GM19452 (cell line): Measurements from ENCODE around the gene KCNJ16.

Experiments used
- ATAC-seq: cut with Tn5 transposase; IDR thresholded peaks from one replicate; pipeline ENCODE4 v1.9.1; 2021; ENCODE audit not compliant: unreplicated experiment

The KCNJ16 gene

DNA sequence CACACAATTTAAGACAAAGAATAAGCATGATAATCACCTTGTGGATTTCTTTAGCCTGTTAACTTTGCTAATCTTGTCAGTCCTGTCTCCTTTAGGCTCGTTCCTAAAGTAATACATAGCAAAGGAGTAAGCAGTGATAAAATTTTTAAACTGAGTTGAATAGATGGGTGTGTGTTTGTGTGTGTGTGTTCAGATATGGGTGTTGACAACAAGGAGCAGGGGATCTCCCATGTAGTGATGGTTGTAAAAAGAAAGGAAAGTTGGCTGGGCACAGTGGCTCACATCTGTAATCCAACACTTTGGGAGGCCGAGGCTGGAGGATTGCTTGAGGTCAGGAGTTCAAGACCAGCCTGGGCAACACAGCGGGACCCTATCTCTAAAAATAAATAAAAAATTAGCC lies 49.7 kb downstream of the KCNJ16 start:
- no peak for ATAC-seq

DNA sequence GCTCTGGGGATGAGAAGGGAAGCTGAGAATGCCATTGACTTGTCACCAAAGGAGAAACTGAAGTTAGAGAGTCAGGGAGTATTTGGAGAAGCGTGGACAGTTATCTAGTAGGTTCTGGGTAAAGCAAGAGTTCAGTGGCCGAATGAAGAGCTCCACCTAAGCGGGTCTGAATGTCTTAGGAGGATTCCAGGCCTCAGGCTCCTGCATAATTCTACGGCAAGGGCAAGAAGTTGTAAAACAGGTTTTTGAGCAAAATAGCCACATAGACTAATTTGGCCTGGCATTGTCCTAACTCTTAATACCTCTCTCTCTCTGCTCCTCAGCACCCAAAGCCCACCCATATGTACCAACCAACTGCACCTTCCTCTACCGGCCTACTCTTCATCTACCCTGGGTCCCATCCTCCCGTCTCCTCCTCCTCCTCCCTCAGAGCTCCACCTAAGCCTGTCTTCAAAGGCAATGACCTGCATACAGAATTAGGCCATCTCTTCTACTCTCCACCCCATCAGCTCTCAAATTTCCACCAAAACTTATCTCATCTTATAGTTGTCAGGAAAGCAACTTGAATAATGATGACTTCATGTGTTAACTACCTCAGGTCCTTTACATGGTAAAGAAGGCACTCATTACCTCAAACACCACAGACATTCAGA lies 52.3 kb downstream of the KCNJ16 start:
- no peak for ATAC-seq

DNA sequence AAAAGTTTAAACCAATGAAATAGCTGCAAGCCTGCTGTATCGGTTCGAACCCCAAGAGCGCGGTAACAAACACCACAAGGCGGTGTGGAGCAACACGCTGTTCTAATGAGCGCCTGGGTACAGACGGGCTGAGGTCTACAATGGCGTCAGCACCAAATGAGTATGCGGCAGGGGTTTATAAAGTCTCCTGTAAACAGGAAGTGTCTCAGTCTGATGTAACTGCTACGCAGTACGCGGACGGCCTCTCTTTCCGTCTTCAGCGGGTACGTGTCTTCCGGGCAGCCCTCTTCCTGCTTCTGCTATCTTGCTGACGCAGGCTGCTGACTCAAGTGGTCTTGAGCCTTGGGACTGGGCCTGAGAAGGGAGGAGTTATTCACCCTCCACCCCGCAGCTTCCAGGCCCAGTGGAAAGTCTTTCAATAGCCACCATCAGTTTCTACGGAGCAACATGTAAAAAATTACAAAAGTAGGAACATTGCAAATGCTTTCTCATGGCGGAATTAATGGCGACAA lies 53.8 kb downstream of the KCNJ16 start:
- no peak for ATAC-seq

DNA sequence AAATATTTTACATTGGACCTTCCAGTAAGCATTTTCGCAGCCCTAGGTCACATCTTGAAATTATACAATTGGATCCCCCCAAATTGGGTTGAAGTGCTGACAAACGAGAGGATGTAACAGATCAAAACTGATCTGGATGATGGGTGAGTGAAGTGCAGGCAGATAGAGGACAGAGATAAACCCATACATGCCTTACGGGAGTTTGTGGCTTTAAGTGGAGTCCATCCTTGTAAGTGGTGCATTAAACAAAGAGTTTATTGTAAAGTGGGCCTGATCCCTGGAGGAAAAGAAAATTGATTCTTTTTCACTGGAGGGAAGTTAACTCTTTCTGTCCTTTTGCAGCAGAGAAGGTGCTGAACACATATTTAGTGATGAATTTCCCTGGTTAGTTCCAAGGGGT lies 55.3 kb downstream of the KCNJ16 start:
- no peak for ATAC-seq

DNA sequence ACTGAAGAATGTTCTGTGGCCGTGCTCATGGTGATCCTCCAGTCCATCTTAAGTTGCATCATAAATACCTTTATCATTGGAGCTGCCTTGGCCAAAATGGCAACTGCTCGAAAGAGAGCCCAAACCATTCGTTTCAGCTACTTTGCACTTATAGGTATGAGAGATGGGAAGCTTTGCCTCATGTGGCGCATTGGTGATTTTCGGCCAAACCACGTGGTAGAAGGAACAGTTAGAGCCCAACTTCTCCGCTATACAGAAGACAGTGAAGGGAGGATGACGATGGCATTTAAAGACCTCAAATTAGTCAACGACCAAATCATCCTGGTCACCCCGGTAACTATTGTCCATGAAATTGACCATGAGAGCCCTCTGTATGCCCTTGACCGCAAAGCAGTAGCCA lies 57.5 kb downstream of the KCNJ16 start:
- ATAC-seq = no peak

DNA sequence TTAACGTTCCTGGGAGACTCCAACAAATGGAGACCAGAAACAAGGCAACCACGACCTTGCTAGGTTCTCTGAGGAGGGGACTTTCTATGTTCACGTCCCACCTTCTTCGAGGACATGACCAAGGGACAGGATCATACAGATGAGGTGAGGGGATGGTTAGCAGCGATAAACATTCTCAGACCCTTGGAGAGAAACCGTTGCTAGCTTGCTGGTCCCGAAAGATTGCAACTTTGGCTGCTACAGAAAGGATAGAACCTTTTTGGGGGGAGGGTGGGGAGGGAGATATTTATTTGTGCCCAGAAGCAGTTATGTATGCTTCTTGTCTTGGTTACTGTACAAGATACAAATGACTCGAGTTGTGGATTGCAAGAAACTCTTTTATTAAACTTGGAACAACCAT lies 59.0 kb downstream of the KCNJ16 start:
- no peak for ATAC-seq

DNA sequence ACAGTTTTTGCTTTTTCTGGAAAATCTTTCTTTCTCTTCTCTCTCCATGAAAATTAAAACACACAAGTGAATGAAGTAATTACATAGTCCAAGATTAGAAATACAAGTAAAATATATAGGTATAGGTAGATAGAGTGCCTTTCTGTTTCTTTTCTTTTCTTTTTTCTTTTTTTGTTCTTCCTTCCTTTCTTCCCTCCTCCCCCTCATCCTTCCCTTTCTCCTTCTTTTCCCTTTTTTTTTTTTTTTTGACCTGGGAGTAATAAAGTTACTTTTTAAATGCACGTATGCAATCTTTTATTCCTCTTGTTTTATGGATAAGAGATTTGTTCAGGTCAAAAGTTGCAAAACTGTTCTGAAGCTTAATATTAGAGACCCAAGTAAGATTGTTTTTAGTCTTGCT lies 59.8 kb downstream of the KCNJ16 start:
- no peak for ATAC-seq

DNA sequence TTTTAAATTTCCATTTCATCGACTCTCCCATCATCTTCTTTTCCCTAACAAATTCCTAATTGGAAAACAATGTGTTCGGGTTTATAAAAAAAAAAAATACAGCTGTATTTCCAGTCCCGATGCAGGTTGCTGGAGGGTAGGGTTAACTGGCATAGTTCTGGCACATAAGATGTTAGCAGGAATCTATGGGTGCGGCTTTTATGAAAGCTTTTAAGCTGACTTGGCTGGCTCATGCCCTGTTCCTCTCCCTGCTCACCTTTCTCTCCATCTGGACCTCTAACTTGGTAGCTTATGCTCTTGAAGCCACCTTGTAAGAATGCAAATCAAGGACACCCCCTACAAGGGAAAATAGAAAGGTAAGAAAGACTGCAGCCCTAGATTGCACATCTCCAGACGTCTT lies 61.1 kb downstream of the KCNJ16 start:
- ATAC-seq = no peak

DNA sequence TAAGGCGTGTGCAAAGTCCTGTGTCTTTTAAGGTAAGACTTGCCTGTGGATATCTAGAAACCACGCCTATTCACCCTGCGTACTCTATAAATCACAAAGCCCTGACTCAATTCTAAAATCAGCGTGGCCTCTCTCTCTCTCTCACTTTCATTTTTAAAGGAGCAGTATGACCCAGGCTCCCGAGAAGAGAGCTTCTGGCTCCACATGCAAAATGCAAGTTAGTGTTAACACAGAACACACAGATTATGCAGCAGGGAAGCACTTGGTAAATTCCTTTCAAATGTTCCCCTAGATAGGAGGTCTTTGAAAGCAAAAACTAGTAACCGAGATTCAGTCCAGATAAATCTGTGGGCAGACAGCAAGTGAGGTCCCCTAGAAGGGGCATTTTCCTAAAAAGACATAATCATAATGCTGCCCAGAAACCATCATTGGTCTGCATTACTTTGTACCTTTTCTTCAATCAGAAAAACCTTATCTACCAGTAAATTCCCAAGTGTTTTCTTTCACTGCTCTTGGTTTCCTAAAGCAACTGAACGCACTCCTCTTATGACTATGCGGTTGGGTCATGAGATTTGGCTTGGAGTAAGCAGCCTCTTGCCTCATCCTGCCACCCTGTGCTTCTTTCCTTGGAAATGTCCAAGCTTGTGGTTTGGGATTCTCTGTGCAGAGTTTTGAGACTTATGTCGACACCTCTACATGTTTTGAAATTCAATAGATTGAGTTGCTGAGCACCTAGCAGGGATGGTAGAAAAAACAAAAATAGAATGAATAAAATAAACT lies 62.6 kb downstream of the KCNJ16 start:
- ATAC-seq = peak; percentile 98

DNA sequence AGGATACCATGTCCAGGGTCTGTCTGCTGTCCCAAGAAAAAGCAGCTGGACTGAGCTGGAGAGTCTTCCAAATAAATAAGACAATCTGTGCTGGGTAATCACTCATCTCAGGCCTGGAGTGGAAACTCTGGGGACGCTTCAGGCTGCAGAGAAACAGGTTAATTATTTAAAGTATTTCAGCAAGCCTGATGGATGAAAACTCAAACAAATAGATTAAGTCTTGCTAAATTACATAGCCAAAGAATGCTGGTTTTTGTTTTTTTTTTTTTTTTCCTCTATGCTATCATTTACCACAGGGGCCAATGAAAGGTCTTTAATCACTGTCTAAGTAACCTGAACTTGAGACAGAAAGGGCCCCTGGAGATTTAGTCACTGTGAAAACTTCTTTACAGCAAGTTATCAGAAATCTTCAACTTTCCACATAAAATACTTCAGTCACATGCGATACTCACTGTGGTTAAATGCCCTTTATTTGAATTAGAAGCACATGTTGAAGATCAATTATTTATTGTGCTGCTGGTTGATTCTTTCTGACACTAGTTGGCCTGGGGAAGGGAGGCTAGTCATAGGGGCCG lies 63.4 kb downstream of the KCNJ16 start:
- ATAC-seq = no peak

DNA sequence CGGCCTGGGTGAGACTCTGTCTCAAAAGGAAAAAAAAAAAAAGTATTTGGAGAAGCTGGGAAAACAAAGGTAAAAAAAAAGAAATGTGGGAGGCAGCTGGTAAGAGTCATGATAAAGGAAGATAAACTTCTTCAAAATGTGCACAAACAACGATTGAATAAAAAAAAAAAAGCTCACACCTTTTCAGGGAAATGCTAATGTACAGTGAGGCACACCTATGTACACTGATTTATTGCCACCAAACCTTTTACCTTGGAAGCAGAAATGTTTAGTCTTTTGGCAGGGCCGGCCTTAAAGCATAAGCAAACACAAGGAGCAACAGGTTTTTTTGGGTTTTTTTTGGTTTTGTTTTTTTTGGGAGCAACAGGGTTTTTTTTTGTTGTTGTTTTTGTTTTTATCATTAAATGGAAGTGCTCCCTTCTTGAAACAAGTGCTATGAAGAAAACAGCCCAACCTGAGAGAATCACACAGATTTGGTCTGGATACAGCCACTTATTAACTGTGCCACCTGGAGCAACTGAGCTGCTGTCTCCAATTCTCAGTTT lies 64.5 kb downstream of the KCNJ16 start:
- no peak for ATAC-seq

DNA sequence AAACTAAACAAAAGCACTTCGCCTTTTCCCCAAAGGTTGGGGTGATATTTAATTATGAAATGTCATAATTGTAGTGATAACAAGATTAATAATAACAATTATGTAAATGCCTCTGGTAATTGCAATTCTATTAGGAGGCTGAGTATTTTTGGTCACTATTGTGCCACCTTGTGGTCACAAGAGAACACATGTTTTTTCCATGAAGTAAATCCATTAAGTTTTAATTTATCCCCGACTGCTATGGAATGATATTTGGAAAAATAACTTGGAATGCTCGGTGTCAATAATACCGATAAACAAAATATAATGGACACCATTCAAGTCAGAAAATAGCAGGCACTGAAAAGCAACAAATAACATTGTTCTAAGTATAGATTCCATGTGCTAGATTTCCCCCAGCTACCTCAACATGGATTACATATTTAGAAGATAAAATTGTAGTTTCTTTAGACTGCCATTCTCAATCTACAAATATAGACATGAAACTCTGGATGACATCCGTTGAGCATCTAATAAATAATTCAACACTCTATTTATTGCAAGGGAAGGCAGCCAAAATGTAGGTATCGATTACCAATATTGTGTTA lies 69.3 kb downstream of the KCNJ16 start:
- no peak for ATAC-seq

DNA sequence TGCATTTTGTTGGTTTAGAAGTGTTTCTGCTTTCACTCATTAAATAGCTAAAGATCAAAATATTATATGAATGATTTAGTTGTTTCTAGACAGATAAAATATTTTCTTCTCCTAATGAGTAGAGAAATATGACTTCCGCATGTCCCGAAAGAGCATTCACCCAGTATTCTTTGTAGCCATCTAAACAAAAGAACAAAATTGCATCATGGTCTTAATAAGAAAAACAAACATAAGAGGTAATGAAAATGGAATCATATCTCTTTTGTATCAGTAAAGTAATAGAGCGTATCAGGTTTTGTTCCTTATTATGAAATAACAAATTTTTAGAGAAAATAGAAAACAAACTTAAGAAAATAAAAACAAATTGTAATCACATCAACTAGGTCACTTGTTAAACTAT lies 78.2 kb downstream of the KCNJ16 start:
- no peak for ATAC-seq

DNA sequence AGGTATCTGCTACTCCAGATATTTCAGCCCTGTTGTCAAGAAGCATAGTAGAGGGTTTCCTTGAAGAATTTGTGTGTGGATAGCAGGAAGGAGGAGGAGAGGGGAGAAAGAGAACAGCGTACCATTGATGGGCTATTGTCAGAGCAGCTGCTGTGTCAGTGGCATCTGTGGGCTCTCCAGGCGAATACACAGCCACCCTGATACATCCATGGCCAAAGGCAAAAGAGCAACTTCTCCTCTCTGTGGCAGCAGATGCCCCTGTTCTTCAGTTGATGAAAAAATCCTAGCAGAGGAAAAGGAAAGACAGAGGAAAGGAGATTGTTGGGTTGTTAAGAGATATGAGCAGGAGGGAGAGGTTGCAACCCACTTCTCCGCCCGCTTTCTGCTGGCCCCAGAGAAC lies 82.1 kb downstream of the KCNJ16 start:
- no peak for ATAC-seq

DNA sequence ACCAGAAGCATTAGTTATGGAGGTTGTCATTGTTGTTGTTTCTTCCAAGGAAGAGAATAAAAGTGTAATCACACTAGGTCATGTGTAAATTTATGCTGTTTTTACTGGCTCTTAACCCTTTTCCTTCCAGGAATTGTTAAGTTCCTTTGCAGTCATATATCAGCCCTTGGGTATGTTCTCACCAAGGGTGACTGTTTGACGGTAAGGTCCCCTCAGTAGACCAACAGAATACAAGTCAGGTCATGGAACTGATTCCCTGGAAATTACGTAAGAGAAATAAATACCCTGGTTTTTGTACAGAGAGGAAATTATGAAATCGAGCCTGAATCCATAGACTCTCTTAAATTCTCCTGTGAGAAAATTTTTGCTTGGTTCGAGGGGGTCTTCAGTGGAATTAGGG lies 83.2 kb downstream of the KCNJ16 start:
- no peak for ATAC-seq

DNA sequence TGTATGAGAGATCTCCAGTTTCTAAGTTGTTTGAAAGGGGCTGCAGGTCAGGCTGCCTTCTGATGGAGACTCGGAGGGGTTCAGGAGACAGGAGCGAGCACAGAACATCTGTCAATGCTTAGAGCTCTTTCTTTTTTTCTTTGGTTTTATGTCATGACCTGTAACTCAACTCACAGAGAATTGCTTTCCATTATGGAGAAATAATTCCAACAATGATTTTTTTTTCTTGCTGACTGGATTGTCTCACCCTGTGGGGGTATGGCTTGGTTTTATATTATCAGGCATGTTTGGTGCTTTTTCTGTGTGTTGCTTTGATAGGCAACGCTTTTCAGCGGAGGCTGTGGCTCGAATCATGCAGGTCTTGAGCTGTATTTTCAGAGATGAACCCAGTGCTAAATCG lies 83.6 kb downstream of the KCNJ16 start:
- no peak for ATAC-seq

DNA sequence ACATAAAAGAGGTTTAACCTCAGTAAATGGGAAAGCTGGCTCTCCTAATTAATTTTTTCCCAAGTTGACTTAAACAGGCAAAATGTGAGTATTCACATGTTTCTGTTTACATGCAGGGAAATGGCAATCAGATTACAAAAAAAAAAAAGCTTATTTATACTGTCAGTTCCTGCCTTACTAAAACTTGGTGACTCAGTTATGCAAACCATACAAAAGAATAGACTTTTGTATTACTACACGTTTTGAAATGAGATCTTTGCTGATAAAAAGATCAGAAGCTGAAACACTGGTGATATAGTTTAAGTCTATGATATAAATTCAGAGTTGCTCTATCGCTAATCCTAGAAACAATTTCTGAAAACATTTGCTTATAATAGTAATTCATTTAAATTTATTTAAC lies 85.0 kb downstream of the KCNJ16 start:
- no peak for ATAC-seq

DNA sequence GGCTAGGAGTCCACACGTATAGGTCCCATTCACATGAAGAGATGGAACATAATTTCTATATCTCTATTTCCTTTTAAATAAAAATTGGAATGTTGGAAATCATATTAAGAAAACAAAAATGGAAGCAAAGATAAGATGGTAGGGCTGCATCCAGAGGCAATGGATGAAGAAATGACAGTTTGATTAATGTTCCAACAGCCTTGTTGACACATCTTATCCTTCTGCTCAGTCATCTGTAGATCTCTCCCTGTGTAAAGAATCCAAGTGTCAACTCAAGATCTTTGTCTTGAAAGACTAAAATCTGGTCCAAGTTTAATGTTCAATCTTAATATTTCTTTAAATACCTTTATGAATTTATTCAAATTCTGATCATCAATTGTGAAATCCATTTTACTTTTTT lies 86.5 kb downstream of the KCNJ16 start:
- no peak for ATAC-seq

DNA sequence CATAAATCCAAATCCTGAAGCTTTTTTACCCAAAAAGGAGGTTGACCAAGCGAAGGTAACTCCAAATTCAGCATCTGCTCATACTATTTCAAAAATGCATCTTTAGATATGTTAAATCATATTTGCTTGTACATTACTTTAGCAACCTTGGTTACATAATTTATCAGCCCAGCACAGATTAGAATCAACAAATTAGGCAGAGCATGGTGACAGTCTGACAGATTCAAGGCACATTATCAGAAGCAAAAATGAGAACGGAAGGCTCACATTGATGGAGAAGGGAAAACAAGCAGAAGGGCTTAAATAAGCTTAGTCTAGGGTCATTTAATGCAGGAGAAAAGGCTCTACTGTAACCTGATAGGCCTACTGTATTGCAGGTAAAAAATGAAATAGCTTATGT lies 90.4 kb downstream of the KCNJ16 start:
- ATAC-seq = no peak

DNA sequence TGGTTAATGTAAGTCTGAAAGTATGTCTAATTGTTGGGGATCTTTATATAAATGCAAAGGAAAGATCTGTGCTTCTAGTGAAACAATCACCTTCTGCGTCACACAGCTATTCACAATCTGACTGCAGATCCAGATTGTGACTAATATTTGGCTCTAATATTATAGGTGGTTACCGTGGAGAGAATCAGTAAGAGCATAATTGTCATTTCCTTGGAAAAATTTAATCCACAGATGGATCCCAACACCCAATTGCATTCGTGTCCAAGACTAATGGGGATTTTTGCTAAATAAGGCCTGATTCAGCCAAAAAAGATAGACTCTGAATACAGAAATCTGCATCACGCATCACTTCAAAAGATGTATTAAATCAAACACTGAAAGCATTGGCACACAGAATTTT lies 91.6 kb downstream of the KCNJ16 start:
- ATAC-seq = no peak
